ENCODE measurements around the gene RSPO3.

RSPO3 gene

GRCh38 chr6:127147534-127147933 is 29.1 kb downstream of the RSPO3 start:
- no peak for ATAC-seq
- no peak for TF ChIP-seq PPARA (CRISPR knock-in tag; IDR thresholded peaks at IDR 0.05; ENCODE audit: borderline replicate concordance)
- TF ChIP-seq CREB5 (CRISPR knock-in tag; IDR thresholded peaks at IDR 0.05; ENCODE audit: low read depth): no peak
- TF ChIP-seq ISL1 (CRISPR knock-in tag; IDR thresholded peaks at IDR 0.05): no peak
- TF ChIP-seq ZNF70 (CRISPR knock-in tag; IDR thresholded peaks at IDR 0.05): no peak
- TF ChIP-seq ZFP30 (CRISPR knock-in tag; IDR thresholded peaks at IDR 0.05): no peak
- no peak for TF ChIP-seq ZNF8 (CRISPR knock-in tag; IDR thresholded peaks at IDR 0.05)
- no peak for TF ChIP-seq ESRRG (CRISPR knock-in tag; IDR thresholded peaks at IDR 0.05)
- no peak for TF ChIP-seq BACH2 (CRISPR knock-in tag; IDR thresholded peaks at IDR 0.05; ENCODE audit: borderline replicate concordance)
- no peak for TF ChIP-seq SNAI2 (CRISPR knock-in tag; IDR thresholded peaks at IDR 0.05)
- TF ChIP-seq GLIS3 (CRISPR knock-in tag; IDR thresholded peaks at IDR 0.05): no peak
- TF ChIP-seq ZNF565 (CRISPR knock-in tag; conservative IDR thresholded peaks at IDR 0.05; ENCODE audit: low read depth): no peak
- TF ChIP-seq TOX (CRISPR knock-in tag; IDR thresholded peaks at IDR 0.05; ENCODE audit: borderline replicate concordance): no peak
- TF ChIP-seq ZFP3 (CRISPR knock-in tag; IDR thresholded peaks at IDR 0.05): no peak
- TF ChIP-seq, protein P1, sequence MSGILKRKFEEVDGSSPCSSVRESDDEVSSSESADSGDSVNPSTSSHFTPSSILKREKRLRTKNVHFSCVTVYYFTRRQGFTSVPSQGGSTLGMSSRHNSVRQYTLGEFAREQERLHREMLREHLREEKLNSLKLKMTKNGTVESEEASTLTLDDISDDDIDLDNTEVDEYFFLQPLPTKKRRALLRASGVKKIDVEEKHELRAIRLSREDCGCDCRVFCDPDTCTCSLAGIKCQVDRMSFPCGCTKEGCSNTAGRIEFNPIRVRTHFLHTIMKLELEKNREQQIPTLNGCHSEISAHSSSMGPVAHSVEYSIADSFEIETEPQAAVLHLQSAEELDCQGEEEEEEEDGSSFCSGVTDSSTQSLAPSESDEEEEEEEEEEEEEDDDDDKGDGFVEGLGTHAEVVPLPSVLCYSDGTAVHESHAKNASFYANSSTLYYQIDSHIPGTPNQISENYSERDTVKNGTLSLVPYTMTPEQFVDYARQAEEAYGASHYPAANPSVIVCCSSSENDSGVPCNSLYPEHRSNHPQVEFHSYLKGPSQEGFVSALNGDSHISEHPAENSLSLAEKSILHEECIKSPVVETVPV (CRISPR knock-in tag; IDR thresholded peaks at IDR 0.05): no peak

DNA sequence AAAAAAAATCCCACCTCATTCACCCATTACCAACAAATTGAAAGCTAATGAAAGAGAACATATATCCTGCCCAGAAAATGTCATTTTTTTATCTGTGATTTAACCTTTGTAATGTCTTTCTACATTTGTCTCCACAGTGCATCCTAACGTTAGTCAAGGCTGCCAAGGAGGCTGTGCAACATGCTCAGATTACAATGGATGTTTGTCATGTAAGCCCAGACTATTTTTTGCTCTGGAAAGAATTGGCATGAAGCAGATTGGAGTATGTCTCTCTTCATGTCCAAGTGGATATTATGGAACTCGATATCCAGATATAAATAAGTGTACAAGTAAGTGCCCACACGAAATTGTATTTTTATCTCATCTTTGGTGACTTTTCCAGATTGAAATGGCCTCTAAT is 30.0 kb downstream of the RSPO3 start:
- ATAC-seq: no peak
- TF ChIP-seq GLIS3 (CRISPR knock-in tag; IDR thresholded peaks at IDR 0.05) (no peak), TOX (CRISPR knock-in tag; IDR thresholded peaks at IDR 0.05; ENCODE audit: borderline replicate concordance) (no peak), BACH2 (CRISPR knock-in tag; IDR thresholded peaks at IDR 0.05; ENCODE audit: borderline replicate concordance) (no peak), CSDC2 (CRISPR knock-in tag; IDR thresholded peaks at IDR 0.05) (no peak), ZNF8 (CRISPR knock-in tag; IDR thresholded peaks at IDR 0.05) (no peak), ZNF70 (CRISPR knock-in tag; IDR thresholded peaks at IDR 0.05) (no peak), ISL1 (CRISPR knock-in tag; IDR thresholded peaks at IDR 0.05) (no peak), SNAI2 (CRISPR knock-in tag; IDR thresholded peaks at IDR 0.05) (no peak), POU6F1 (CRISPR knock-in tag; IDR thresholded peaks at IDR 0.05; ENCODE audit: borderline replicate concordance, low read depth) (no peak), ZFP3 (CRISPR knock-in tag; IDR thresholded peaks at IDR 0.05) (no peak), TCF4 (CRISPR knock-in tag; IDR thresholded peaks at IDR 0.05; ENCODE audit: borderline replicate concordance) (no peak), ARNTL (CRISPR knock-in tag; IDR thresholded peaks at IDR 0.05; ENCODE audit: borderline replicate concordance, low read depth) (no peak), CREB5 (CRISPR knock-in tag; IDR thresholded peaks at IDR 0.05; ENCODE audit: low read depth) (no peak), ZC3H10 (CRISPR knock-in tag; IDR thresholded peaks at IDR 0.05) (no peak), OSR1 (CRISPR knock-in tag; IDR thresholded peaks at IDR 0.05) (no peak)
- TF ChIP-seq, protein P1 (CRISPR knock-in tag; IDR thresholded peaks at IDR 0.05): no peak
- TF ChIP-seq, protein P2, sequence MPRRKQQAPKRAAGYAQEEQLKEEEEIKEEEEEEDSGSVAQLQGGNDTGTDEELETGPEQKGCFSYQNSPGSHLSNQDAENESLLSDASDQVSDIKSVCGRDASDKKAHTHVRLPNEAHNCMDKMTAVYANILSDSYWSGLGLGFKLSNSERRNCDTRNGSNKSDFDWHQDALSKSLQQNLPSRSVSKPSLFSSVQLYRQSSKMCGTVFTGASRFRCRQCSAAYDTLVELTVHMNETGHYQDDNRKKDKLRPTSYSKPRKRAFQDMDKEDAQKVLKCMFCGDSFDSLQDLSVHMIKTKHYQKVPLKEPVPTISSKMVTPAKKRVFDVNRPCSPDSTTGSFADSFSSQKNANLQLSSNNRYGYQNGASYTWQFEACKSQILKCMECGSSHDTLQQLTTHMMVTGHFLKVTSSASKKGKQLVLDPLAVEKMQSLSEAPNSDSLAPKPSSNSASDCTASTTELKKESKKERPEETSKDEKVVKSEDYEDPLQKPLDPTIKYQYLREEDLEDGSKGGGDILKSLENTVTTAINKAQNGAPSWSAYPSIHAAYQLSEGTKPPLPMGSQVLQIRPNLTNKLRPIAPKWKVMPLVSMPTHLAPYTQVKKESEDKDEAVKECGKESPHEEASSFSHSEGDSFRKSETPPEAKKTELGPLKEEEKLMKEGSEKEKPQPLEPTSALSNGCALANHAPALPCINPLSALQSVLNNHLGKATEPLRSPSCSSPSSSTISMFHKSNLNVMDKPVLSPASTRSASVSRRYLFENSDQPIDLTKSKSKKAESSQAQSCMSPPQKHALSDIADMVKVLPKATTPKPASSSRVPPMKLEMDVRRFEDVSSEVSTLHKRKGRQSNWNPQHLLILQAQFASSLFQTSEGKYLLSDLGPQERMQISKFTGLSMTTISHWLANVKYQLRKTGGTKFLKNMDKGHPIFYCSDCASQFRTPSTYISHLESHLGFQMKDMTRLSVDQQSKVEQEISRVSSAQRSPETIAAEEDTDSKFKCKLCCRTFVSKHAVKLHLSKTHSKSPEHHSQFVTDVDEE (CRISPR knock-in tag; IDR thresholded peaks at IDR 0.05): no peak

All from SK-N-SH treated with all-trans-retinoic acid at 6 μM for 48 hours (cell line).